ENCODE results near the gene CLEC18C.
A peak's percentile ranks its signal among the peaks of the same experiment; 100 is the strongest.
"Not testable (repeated sequence)": the region's sequence is repeated elsewhere in the genome, so short reads cannot be mapped to it uniquely, and the experiment has no call there.

CLEC18C gene

GRCh38 chr16:70198230-70198629, 24.6 kb downstream of the CLEC18C start:
- not testable (repeated sequence) for H3K36me3 Mint-ChIP-seq (ENCODE audit: low read depth); H3K4me3 Mint-ChIP-seq; DNase-seq; H3K9me3 Mint-ChIP-seq; H3K27me3 Mint-ChIP-seq (ENCODE audit: low read depth, poor library complexity); H3K27ac Mint-ChIP-seq
- peaks cover 12% of the 10 kb centered on the region for H3K4me1 Mint-ChIP-seq

- not testable (repeated sequence) for H3K27me3 Mint-ChIP-seq (ENCODE audit: low read depth, poor library complexity); H3K36me3 Mint-ChIP-seq (ENCODE audit: low read depth); H3K9me3 Mint-ChIP-seq; H3K27ac Mint-ChIP-seq; H3K4me3 Mint-ChIP-seq; DNase-seq
- H3K4me1 Mint-ChIP-seq = peaks cover 12% of the 10 kb centered on the region
Measured at GRCh38 chr16:70198666-70199065, 25.1 kb downstream of the CLEC18C start.

- not testable (repeated sequence) for H3K27me3 Mint-ChIP-seq (ENCODE audit: low read depth, poor library complexity); DNase-seq; H3K36me3 Mint-ChIP-seq (ENCODE audit: low read depth); H3K4me3 Mint-ChIP-seq; H3K9me3 Mint-ChIP-seq
- H3K27ac Mint-ChIP-seq = peak overlapping the region; percentile 66
- peaks cover 12% of the 10 kb centered on the region for H3K4me1 Mint-ChIP-seq
Measured at GRCh38 chr16:70199170-70199569, 25.6 kb downstream of the CLEC18C start.

- not testable (repeated sequence) for H3K27ac Mint-ChIP-seq; DNase-seq; H3K36me3 Mint-ChIP-seq (ENCODE audit: low read depth); H3K27me3 Mint-ChIP-seq (ENCODE audit: low read depth, poor library complexity); H3K4me3 Mint-ChIP-seq; H3K4me1 Mint-ChIP-seq; H3K9me3 Mint-ChIP-seq
Measured at GRCh38 chr16:70200063-70200462, 26.5 kb downstream of the CLEC18C start.

- not testable (repeated sequence) for H3K27ac Mint-ChIP-seq; H3K27me3 Mint-ChIP-seq (ENCODE audit: low read depth, poor library complexity); H3K4me1 Mint-ChIP-seq; DNase-seq; H3K4me3 Mint-ChIP-seq
- H3K36me3 Mint-ChIP-seq (ENCODE audit: low read depth) = peaks cover 30% of the 10 kb centered on the region
- H3K9me3 Mint-ChIP-seq = peaks cover 18% of the 10 kb centered on the region
Measured at GRCh38 chr16:70203508-70203907, 29.9 kb downstream of the CLEC18C start.

- Mint-ChIP-seq H3K9me3 (peaks cover 18% of the 10 kb centered on the region), H3K36me3 (ENCODE audit: low read depth) (peaks cover 30% of the 10 kb centered on the region)
- not testable (repeated sequence) for DNase-seq; H3K27ac Mint-ChIP-seq; H3K27me3 Mint-ChIP-seq (ENCODE audit: low read depth, poor library complexity); H3K4me1 Mint-ChIP-seq; H3K4me3 Mint-ChIP-seq
Measured at GRCh38 chr16:70204010-70204409, 30.4 kb downstream of the CLEC18C start.

GRCh38 chr16:70204668-70205405, 31.2 kb downstream of the CLEC18C start:
- not testable (repeated sequence) for H3K27ac Mint-ChIP-seq
- H3K9me3 Mint-ChIP-seq = peaks cover 22% of the 10 kb centered on the region
- peaks cover 35% of the 10 kb centered on the region for H3K36me3 Mint-ChIP-seq (ENCODE audit: low read depth)

GRCh38 chr16:70206382-70206781, 32.8 kb downstream of the CLEC18C start:
- Mint-ChIP-seq H3K36me3 (ENCODE audit: low read depth) (peaks cover 49% of the 10 kb centered on the region), H3K9me3 (peaks cover 27% of the 10 kb centered on the region)
- DNase-seq; H3K27me3 Mint-ChIP-seq (ENCODE audit: low read depth, poor library complexity); H3K27ac Mint-ChIP-seq; H3K4me3 Mint-ChIP-seq; H3K4me1 Mint-ChIP-seq: not testable (repeated sequence)

More at GRCh38 chr16:70204668-70205405, 31.2 kb downstream of the CLEC18C start:
- not testable (repeated sequence) for DNase-seq; H3K27me3 Mint-ChIP-seq (ENCODE audit: low read depth, poor library complexity); H3K4me1 Mint-ChIP-seq; H3K4me3 Mint-ChIP-seq

GRCh38 chr16:70218586-70218985, 45.0 kb downstream of the CLEC18C start:
- not testable (repeated sequence) for DNase-seq; H3K9me3 Mint-ChIP-seq; H3K4me3 Mint-ChIP-seq; H3K4me1 Mint-ChIP-seq; H3K27ac Mint-ChIP-seq; H3K27me3 Mint-ChIP-seq (ENCODE audit: low read depth, poor library complexity)
- peaks cover 27% of the 10 kb centered on the region for H3K36me3 Mint-ChIP-seq (ENCODE audit: low read depth)

- H3K27ac Mint-ChIP-seq = not testable (repeated sequence)
Measured at GRCh38 chr16:70222574-70222973, 49.0 kb downstream of the CLEC18C start.

GRCh38 chr16:70223216-70223615, 49.6 kb downstream of the CLEC18C start:
- H3K27me3 Mint-ChIP-seq (ENCODE audit: low read depth, poor library complexity); DNase-seq; H3K4me1 Mint-ChIP-seq; H3K9me3 Mint-ChIP-seq; H3K4me3 Mint-ChIP-seq: not testable (repeated sequence)
- Mint-ChIP-seq H3K27ac (peak overlapping the region; percentile 28), H3K36me3 (ENCODE audit: low read depth) (peaks cover 27% of the 10 kb centered on the region)

More at GRCh38 chr16:70222574-70222973, 49.0 kb downstream of the CLEC18C start:
- H3K4me3 Mint-ChIP-seq; H3K4me1 Mint-ChIP-seq; DNase-seq; H3K27me3 Mint-ChIP-seq (ENCODE audit: low read depth, poor library complexity); H3K9me3 Mint-ChIP-seq: not testable (repeated sequence)
- H3K36me3 Mint-ChIP-seq (ENCODE audit: low read depth) = peaks cover 27% of the 10 kb centered on the region

- H3K27ac Mint-ChIP-seq; H3K4me3 Mint-ChIP-seq; H3K27me3 Mint-ChIP-seq (ENCODE audit: low read depth, poor library complexity); H3K4me1 Mint-ChIP-seq; DNase-seq; H3K9me3 Mint-ChIP-seq: not testable (repeated sequence)
- peaks cover 29% of the 10 kb centered on the region for H3K36me3 Mint-ChIP-seq (ENCODE audit: low read depth)
Measured at GRCh38 chr16:70223971-70224513, 50.5 kb downstream of the CLEC18C start.

- H3K4me1 Mint-ChIP-seq; H3K27me3 Mint-ChIP-seq (ENCODE audit: low read depth, poor library complexity); H3K4me3 Mint-ChIP-seq; H3K9me3 Mint-ChIP-seq; DNase-seq; H3K27ac Mint-ChIP-seq: not testable (repeated sequence)
- H3K36me3 Mint-ChIP-seq (ENCODE audit: low read depth) = peaks cover 27% of the 10 kb centered on the region
Measured at GRCh38 chr16:70224645-70225044, 51.1 kb downstream of the CLEC18C start.

- H3K4me3 Mint-ChIP-seq; H3K9me3 Mint-ChIP-seq; H3K27me3 Mint-ChIP-seq (ENCODE audit: low read depth, poor library complexity); H3K4me1 Mint-ChIP-seq; DNase-seq; H3K27ac Mint-ChIP-seq: not testable (repeated sequence)
- peaks cover 27% of the 10 kb centered on the region for H3K36me3 Mint-ChIP-seq (ENCODE audit: low read depth)
Measured at GRCh38 chr16:70225430-70225829, 51.8 kb downstream of the CLEC18C start.

GRCh38 chr16:70226024-70226423, 52.4 kb downstream of the CLEC18C start:
- not testable (repeated sequence) for H3K4me1 Mint-ChIP-seq; H3K9me3 Mint-ChIP-seq; H3K4me3 Mint-ChIP-seq; DNase-seq; H3K27ac Mint-ChIP-seq; H3K27me3 Mint-ChIP-seq (ENCODE audit: low read depth, poor library complexity)
- H3K36me3 Mint-ChIP-seq (ENCODE audit: low read depth) = peaks cover 29% of the 10 kb centered on the region
